NCI-H2196 (cell line): ENCODE data around the gene MOB3B.

Experiments used
- DNase-seq: peaks from one replicate; lab custom pipeline; 2025; ENCODE audit not compliant: unreplicated experiment; lab: John Stamatoyannopoulos, UW

MOB3B gene

DNA sequence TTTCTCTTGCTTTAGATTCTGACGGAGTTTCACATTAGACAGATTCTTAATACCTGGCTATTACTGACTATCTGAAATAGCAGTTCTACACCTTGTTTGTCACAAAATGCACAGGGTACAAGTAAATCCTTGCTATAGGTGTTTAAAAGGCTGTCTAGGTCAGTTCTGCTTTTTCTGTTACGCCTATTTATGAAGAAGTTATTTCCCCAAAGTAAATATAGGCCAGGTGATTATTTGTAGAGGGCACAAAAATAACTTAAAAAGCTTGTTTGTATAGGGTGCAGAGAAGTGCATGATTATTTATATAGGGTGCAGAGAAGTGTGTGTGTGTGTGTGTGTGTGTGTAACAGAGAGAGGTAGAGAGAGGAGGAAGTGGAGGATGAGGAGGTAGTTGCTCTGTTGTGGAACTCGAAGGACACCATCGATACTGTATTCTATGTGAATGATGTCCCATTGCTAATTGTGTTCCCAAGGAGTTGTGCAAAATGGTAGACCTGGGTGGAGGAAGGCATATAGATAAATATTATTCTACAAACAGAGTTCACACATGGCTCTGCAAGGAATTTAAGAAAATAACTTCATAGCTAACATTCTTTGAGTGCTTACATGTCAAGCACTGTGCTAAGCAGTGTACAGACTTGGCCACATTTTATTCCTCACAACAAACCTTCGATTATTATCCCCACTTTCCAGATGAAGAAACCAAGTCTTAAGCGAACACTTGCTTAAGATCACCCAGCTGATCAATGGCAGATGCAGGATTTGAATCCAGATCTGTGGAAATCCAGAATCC, 136.4 kb downstream of the MOB3B start:
- DNase-seq: no peak

DNA sequence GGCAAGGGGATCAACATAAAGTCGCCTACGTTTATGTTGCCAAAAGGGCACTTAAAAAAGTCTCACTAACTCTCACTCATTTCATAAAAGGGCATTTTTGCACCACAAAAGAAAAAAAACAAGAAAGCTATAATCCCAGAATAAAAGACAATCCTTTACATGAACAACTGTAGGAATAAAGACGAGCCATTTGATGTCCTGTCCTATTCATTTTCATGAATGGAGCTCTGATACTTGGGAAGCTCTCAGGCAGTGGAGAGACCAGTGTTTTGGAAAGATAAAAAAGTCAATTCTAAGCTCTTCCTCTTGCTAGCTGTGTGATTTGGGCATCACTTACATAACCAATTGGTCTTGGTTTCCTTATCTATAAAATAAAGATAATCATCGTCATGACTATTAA, 137.2 kb downstream of the MOB3B start:
- DNase-seq: no peak

- DNase-seq: no peak
Observed at GRCh38 chr9:27391040-27391895, 138.3 kb downstream of the MOB3B start.

DNA sequence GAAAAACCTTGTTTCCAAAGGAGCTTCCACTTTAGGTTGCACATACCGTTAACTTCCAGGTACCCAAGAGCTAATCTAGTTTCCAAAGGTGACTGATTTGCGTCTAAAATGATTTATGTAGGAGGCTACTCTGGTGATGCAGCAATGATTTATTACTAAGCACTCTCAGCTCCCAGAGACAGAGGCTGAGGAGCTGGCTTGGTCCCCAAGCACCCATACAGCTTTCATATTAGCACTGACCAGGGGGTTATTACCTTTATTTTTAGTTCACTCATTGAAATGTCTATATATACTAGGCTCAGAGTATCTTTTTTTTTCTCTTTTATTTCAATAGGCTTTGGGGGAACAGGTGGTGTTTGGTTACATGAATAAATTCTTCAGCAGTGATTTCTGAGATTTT, 141.5 kb downstream of the MOB3B start:
- DNase-seq: no peak

DNA sequence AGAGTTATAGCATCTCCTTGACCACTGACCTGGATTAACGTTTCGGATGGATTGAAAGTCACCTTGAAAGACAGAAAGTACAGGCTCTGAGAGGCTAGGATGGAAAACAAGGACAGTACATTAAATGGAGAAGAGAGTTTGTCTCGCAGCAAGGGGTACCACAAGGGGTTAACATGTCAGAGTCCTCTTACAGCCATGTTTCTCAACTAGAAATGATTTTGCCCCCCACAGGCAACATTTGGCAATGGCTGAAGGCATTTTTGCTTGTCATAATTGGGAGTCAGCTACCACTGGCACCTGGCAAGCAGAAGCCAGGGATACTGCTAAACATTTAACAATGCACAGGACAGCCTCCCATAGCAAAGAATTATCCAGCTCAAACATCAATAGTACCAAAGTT, 141.9 kb downstream of the MOB3B start:
- DNase-seq: no peak

DNA sequence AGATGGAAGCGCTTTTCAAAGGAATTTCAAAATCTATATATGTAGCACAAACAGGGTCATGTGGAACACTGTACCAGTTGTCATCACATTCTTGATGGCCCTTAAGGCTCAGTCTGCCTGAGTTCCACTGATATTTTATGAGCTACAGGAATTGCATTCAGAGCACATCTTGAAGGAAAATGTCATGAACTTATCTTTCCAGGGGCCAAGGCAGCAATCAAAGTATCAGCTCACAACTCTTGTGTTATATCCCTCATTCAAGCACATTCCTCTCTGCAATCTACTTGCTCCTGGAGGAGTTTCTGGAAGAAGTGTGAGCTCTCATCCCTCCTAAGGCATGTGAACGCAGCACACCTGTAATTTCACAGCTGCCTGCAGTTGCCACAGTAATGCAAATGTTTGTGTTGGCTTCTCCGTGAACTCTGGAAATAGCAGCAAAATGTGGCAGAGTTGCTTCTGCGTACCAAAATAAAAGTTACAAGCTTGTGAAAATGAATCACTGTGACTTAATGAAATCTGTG, 143.0 kb downstream of the MOB3B start:
- no peak for DNase-seq

- DNase-seq: no peak
Observed at GRCh38 chr9:27385606-27386322, 143.8 kb downstream of the MOB3B start.

DNA sequence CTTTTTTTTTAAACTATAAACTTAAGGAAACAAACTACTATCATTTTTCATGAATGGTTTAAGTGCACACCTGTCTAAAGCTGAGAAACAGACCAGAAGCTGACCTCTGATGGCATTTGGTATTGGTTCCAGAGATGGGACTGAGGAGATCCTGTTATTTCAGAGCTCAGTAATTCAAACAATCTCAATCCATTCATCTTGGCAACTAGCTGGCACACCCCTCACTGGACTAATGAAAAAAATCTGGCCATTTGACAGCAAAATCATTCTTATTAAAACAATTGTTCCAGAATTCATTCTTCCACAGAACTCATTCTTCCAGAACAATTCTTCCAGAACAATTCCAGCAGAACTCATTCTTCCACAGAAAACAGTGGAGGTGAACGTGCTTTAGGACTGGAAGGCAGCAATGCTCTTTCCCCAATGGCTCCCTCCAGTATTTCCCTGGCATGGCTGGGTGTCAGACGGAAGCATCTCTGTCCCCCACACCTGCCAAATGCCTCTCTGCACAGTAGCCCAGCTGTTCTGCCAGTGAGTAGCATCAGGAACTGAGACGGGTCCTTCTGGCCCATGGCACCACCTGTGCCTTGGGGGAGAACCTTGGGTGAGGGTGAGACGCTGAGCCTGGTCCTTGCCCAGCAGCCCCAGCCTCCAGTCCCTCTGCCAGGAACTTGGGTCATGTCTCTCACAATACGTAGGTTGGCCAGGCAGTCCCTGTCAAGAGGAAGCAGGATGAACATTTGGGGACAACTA, 145.2 kb downstream of the MOB3B start:
- no peak for DNase-seq

DNA sequence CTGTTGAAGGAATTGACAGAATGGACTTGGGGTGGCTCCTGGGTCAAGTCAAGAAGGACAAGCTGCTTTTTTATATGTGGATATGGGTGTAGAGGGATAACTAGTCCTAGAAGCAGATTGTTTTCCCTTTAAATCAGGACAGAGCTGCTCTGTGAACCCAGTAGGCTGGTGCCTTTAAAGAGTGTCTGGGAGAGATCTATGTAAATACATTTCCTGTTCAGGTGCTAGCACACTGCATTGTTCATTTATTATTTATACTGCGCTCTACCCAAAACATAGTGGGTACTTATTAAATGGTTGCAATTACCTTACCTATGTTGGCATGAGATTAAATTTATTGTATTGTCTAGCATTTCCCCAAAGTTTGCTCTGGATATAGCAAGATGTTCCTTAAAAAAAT, 146.1 kb downstream of the MOB3B start:
- DNase-seq: no peak

GRCh38 chr9:27382975-27383374, 146.6 kb downstream of the MOB3B start:
- no peak for DNase-seq

- no peak for DNase-seq
Observed at GRCh38 chr9:27382308-27382707, 147.3 kb downstream of the MOB3B start.

- DNase-seq: no peak
Observed at GRCh38 chr9:27379311-27380251, 150.0 kb downstream of the MOB3B start.

DNA sequence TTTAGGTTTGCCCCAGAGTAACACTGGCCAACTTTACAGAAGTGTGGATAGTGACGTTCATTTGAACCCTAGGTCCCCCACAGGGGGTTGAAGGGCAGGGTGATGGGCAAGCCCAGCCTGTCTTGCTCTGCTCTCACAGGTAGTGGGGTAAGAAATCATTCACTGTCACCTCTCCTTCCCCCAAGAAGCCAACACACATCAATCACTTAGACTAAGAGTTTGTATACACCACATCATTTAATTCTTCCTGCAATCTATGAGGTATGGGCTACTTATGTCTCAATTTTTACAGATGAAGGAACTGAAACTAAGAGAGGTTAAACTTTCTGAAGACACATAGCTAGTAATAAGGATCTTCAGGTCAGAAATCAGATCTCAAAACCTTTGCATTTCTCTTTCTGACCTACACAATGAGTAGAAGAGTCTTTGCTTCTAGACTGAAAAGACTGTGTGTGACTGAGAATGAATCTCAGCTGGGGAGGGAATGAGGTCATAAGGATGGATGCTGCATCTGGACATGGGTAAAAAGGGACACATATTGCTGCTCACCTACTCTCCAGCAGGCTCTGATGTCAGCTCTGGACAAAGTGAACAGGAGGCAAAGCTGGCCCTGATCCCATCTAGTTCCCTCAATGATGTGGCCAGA, 151.7 kb downstream of the MOB3B start:
- DNase-seq: no peak

DNA sequence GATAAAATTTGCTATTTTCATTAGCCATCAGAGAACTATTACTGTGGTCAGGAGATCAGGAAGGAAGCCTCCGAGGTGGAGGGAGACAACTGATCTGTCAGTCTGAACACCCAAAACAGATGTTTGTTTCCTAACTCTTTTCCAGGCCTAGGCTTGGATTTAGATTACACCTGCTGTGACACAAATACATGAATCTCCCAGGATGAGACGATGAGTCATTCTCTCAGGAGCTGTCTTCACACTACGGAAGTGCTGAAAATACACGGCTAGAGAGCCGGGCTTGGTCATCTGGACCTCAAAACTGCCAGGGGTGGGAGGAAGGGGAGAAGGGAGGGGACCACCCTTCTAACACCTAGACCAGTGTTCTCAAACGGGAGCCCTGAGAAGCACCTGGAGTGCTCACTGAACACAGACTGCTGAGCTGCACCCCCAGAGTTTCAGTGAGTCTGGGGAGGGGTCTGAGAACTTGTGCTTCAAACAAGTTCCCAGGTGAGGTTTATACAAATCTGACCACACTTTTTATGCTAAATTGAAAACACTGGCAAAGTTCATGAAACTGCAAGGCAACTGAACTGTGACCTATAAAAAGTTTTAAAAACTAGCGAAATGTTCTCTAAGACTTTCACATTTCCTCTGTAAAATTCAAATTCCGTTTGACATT, 152.3 kb downstream of the MOB3B start:
- no peak for DNase-seq

GRCh38 chr9:27373851-27374250, 155.8 kb downstream of the MOB3B start:
- no peak for DNase-seq

DNA sequence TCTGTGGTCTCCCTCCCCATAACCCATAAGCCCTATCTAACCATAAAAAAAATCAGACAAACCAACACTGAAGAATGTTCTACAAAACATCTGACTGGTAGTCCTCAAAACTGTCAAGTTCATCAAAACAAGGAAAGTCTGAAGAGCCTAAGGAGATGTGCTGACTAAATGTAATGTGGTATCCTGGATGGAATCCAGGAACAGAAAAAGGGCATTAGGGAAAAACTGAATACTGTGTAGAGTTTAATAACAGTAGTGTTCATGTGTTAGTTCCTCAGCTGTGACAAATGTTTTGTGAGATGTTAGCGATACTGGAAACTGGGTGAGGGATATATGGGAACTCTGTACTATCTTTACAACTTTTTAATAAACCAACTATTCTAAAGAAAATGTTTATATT, 157.0 kb downstream of the MOB3B start:
- no peak for DNase-seq

- no peak for DNase-seq
Observed at GRCh38 chr9:27371382-27371781, 158.2 kb downstream of the MOB3B start.

DNA sequence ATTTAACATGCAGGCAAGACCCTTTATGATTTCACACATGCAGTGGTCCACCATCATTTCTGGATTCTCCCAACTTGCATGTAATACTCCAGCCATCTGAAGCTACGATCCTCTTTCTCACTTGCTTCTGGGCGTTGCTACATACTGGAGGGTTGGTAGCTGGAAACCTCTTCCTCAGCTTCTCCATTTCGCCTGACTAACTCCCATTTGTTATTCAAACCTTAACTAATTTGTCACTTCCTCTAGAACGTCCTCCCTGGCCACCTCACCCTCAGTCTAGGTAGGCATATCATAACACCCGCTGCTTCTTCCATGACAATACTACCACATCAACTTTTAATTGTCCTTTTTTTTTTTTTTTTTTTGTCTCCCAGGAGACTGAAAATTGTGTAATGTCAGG, 160.0 kb downstream of the MOB3B start:
- DNase-seq: no peak
